NB4 (cell line): ENCODE measurements around the gene COL17A1.

Experiments used
- DNase-seq: peaks from one replicate; pipeline ENCODE4 v3.0.0; 2010; ENCODE audit warnings: low read depth
- H3K4me3 ChIP-seq: one replicate; pipeline ENCODE4 v1.5.1; 2011; ENCODE audit warnings: mild to moderate bottlenecking, low read depth, low read length, moderate library complexity
- CTCF ChIP-seq: IDR thresholded peaks from one replicate; pipeline ENCODE4 v1.5.1; 2012; ENCODE audit warnings: low read depth, low read length
- MAX ChIP-seq: IDR thresholded peaks from 2 replicates; pipeline ENCODE4 v1.6.1; 2011; ENCODE audit warnings: low read depth, low read length
- MYC ChIP-seq: IDR thresholded peaks from 2 replicates; pipeline ENCODE4 v1.6.1; 2011; ENCODE audit warnings: low read depth, low read length
- POLR2A ChIP-seq: IDR thresholded peaks from 2 replicates; pipeline ENCODE4 v1.6.1; 2011; ENCODE audit warnings: mild to moderate bottlenecking; ENCODE audit not compliant: insufficient read length; ENCODE audit errors: extremely low read depth

The COL17A1 gene

GRCh38 chr10:104040862-104041789, 44.6 kb downstream of the COL17A1 start:
- DNase-seq: no peak
- TF ChIP-seq MYC (no peak), POLR2A (no peak), CTCF (no peak), MAX (no peak)
- no peak overlapping the region for H3K4me3 ChIP-seq

DNA sequence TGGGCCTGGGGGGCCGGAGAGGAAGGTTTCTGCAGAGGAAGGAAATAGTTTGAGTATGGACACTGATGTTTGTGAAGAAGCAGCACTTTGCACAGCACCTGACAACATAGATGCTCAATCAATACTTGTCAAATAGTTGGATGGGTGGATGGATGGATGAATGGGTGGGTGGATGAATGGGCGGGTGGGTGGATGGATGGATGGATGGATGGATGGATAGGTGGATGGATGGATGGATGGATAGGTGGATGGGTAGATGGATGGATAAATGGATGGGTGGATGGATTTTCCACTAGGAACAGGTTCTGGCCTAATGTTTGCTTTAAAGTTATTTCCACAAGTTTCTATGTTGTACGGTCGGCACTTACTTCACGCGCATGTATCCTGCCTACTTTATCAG, 45.3 kb downstream of the COL17A1 start:
- TF ChIP-seq MAX (no peak), MYC (no peak), CTCF (no peak), POLR2A (no peak)
- no peak for DNase-seq
- H3K4me3 ChIP-seq: no peak overlapping the region

DNA sequence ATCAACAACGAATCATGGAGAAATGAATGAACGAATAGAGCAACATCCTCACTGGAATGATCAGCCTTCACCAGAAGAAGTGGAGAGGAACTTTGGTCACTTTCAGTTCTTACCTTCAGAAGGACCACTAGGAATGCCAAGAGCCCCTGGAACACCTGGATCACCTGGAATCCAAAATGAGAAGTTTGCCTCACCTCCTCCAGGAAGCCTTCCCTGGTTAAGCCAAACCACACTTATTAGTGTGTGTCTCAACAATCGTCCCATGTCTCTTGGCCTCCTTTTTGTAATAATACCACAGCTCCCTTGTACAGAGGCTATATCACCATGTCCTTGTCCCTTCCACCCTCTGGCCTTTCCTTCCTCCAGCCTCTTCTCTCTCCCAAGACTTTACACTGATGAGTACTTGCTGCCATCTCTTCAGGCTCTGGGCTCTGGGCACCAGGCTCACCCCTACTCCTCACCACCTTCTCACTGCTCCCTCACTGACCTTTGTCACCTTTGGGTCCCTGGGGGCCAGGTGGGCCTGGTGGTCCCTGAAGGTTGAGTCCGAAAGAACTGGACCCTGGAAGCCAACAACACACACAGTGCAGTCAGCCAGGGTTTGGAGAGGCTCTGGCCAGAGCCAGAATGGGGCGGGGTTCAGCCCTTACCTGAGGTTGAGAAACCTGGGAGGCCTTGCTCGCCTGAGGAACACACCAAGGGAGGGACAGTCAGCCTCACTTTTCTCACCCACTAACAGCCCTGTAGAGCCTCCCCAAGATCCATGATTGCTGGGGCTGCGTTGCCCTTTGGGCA, 46.5 kb downstream of the COL17A1 start:
- TF ChIP-seq CTCF: no peak
- no peak for TF ChIP-seq MAX
- TF ChIP-seq MYC: no peak
- no peak for TF ChIP-seq POLR2A
- DNase-seq: no peak
- no peak overlapping the region for H3K4me3 ChIP-seq

DNA sequence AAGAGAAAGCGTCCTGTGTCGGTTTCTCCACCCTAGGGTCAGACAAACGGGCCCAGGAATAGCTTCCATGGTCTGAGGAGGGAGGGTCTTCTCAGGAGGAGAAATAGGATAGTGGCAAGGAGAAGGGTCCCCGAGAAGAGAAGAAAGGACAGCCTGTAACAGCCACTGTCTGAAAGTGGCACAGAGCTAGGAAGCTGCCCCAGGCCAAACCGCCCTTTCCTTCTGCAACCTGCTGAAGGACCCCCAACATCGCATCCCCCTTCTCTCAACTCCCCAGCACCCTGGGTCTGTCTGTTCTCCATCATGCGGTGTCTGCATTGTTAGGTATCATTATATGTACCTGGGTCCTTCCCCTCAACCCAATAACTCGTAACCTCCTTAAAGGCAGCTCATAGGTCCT, 47.1 kb downstream of the COL17A1 start:
- no peak overlapping the region for H3K4me3 ChIP-seq
- no peak for DNase-seq
- TF ChIP-seq POLR2A (no peak), MAX (no peak), CTCF (no peak), MYC (no peak)

DNA sequence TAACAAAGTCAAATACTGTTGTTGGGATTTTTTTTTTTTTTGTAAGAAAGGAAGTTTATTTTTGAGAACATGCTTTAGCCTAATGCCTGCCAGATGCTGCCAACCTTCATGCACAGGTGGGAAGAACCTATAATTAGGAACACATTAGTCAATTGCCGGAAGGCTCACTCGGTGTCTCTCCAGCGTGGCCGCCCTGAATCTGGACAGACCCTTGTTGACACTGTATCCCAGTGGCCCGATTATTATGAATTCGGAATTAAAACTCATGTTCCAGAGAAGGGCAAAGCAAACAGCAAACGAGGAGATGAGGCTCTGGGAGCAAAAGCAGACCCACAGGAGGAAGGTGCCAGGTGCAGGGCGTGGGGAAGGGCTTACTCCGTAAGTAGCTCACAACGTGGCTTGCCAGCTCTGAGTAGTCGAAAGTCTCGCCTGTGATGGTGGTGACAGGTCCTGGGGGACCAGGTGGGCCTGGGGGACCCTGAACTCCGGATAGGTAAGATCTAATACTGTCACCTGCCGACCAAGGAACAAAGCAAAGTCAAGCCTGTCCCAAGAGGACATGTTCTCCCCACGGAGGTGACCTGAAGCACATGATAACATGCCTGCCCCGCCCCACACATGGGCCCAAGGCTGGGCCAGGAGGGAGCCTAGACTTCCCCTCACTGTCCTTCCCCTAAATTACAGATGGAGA, 48.3 kb downstream of the COL17A1 start:
- no peak for TF ChIP-seq POLR2A
- no peak for TF ChIP-seq MYC
- TF ChIP-seq MAX: no peak
- TF ChIP-seq CTCF: no peak
- H3K4me3 ChIP-seq: no peak overlapping the region
- DNase-seq: no peak
